Adrenal gland (tissue), 12 donors: ENCODE results near the gene XCL1. TPM values are rescaled to one million over a fixed set of nuclear protein-coding genes. Genes with fewer than 3 reads are reported as not detected.

Experiments
- DNase-seq, 7 donors: peaks; one replicate each; pipeline ENCODE4 v3.0.0-alpha.2; 2019 to 2020
- H3K27ac ChIP-seq, 5 donors: fragments of 200-600 bp; sonication (generic) in 4 of 5; 1 replicate in 3 of 5; 2 replicates in 2 of 5; pipeline versions ENCODE4 v1.5.1 to v1.8.0; 2016 to 2020; ENCODE audit warnings: mild to moderate bottlenecking in 1 of 5
- H3K27me3 ChIP-seq: fragments of 200-600 bp; 2 replicates; pipeline ENCODE4 v1.8.0; 2021
- H3K36me3 ChIP-seq, 2 donors: fragments of 200-600 bp; replicated peaks in 1 of 2; 1 replicate in 1 of 2; 2 replicates in 1 of 2; pipeline versions ENCODE4 v1.5.1 to v1.8.0; 2018 to 2022
- H3K4me1 ChIP-seq, 2 donors: fragments of 200-600 bp; replicated peaks in 1 of 2; 1 replicate in 1 of 2; 2 replicates in 1 of 2; pipeline versions ENCODE4 v1.5.1 to v1.8.0; 2018 to 2021
- H3K4me3 ChIP-seq, 4 donors: fragments of 200-600 bp; sonication (generic) in 3 of 4; one replicate each; pipeline ENCODE4 v1.5.1; 2016 to 2018
- H3K9me3 ChIP-seq, 3 donors: fragments of 200-600 bp; sonication (generic) in 1 of 3; replicated peaks in 1 of 3; 1 replicate in 2 of 3; 2 replicates in 1 of 3; pipeline versions ENCODE4 v1.5.1 to v1.8.0; 2016 to 2021
- CTCF ChIP-seq, 6 experiments: fragments of 450-650 bp in 4 of 6; fragments of 200-600 bp in 2 of 6; sonication (generic) in 1 of 6; IDR thresholded peaks; 1 replicate in 5 of 6; 2 replicates in 1 of 6; pipeline versions ENCODE4 v1.5.1 to v1.8.0; 2016 to 2021; ENCODE audit warnings: antibody characterized with exemption in 6 of 6, mild to moderate bottlenecking in 2 of 6, moderate library complexity in 1 of 6
- POLR2A ChIP-seq, 2 donors: fragments of 450-650 bp; IDR thresholded peaks; one replicate each; pipeline ENCODE4 v1.6.1; 2017; ENCODE audit warnings: antibody characterized with exemption in 2 of 2, mild to moderate bottlenecking in 2 of 2, moderate library complexity in 1 of 2
- WGBS, 4 donors: extraction: QIAGEN DNeasy Blood & Tissue Kit in 2 of 4; methylation state at CpG; one replicate each; pipeline versions ENCODE4 v1.1.5 to v1.1.7; 2013 to 2017; 5-methylcytosine and 5-hydroxymethylcytosine counted together
- intact Hi-C, 2 donors: fragments of 100-400 bp; cut with DNase I; formaldehyde crosslinking; loops; one replicate each; pipeline versions ENCODE4 v1.14.1 to v1.15.0; 2022 to 2023
- polyA plus RNA-seq, 3 donors: library from polyadenylated mRNA; stranded (reverse); fragments of 200-250 nt in 2 of 3; fragments of 350-450 nt in 1 of 3; fragmentation: Illumina TruSeq in 1 of 3; extraction: RNeasy Lipid Tissue Mini Kit (QIAGEN cat#74804) in 1 of 3; gene quantifications; one replicate each; pipeline ENCODE4 v1.2.3, GENCODE V29; 2013 to 2014
- total RNA-seq, 9 donors: library from RNA; depleted of rRNA in 4 of 9; stranded (reverse); fragments of >200 nt in 4 of 9; fragments of 120-200 nt in 1 of 9; fragmentation: NEBNext Ultra II Directional in 1 of 9; extraction: Animal tissue kit (Norgen Biotek cat#: 25700) in 1 of 9; gene quantifications; one replicate each; pipeline versions ENCODE4 v1.1.0 to v1.2.4, GENCODE V29; 2013 to 2023
- donor health status: healthy with polysubstance abuse.
- donor health status: Bipolar disorder and iron deficiency.
- donor health status: DM: yes; HTN: yes; CAD: no.
- donor health status: DM: no; HTN: no; CAD: no.
- donor health status: DM: no; HTN: no; CAD: no.
- donor health status: DM: yes; HTN: yes; CAD: no.

XCL1 gene
- total and polyA plus RNA-seq, 12 donors, result 0.11 to 0.43 (median 0.24) TPM; not detected in 7

GRCh38 chr1:168609741-168610510 lies 33.5 kb downstream of the XCL1 start:
- WGBS, 4 donors, result 66 to 77% (median 72%) methylated on average over 10 of the region's 10 CpGs
- no peaks in the 10 kb centered on the region for H3K36me3 ChIP-seq
- no peaks in the 10 kb centered on the region for H3K9me3 ChIP-seq
- intact Hi-C loops, result loop anchor here (10.0 kb wide), 2 partner anchors 495 to 735 kb away; partner anchors contain the start of gene ATP1B1 (in 1 of the 2)
- H3K27me3 ChIP-seq, result no peaks in the 10 kb centered on the region
- no peak for DNase-seq
- no peak for TF ChIP-seq POLR2A (IDR thresholded peaks at IDR 0.05)
- no peak for TF ChIP-seq CTCF (IDR thresholded peaks at IDR 0.05)
- H3K4me1 ChIP-seq, result peaks cover 0 to 17% of the 10 kb centered on the region in 2 donors
- H3K4me3 ChIP-seq, result no peak overlapping the region
- H3K27ac ChIP-seq, result peak overlapping the region in 1 of 5 donors; percentile 29

- Histone ChIP-seq H3K4me3 (no peak overlapping the region), H3K4me1 (peaks cover 0 to 17% of the 10 kb centered on the region in 2 donors), H3K9me3 (no peaks in the 10 kb centered on the region), H3K27me3 (no peaks in the 10 kb centered on the region), H3K36me3 (no peaks in the 10 kb centered on the region), H3K27ac (peak overlapping the region in 1 of 5 donors; percentile 5)
- TF ChIP-seq POLR2A (IDR thresholded peaks at IDR 0.05) (no peak), CTCF (IDR thresholded peaks at IDR 0.05) (no peak)
- intact Hi-C loops, result loop anchor here in 1 of 2 donors (10.0 kb wide), 1 partner anchor 492 kb away; the partner anchor contains the start of gene ATP1B1
- DNase-seq, result no peak
- WGBS, 4 donors, result 74 to 83% (median 80%) methylated on average over 1 of the region's 1 CpG
These were observed 36.6 kb downstream of the XCL1 start for GRCh38 chr1:168613038-168613451.

- Histone ChIP-seq H3K9me3 (no peaks in the 10 kb centered on the region), H3K27ac (no peak overlapping the region), H3K27me3 (no peaks in the 10 kb centered on the region), H3K4me3 (no peak overlapping the region), H3K4me1 (peaks cover 0 to 17% of the 10 kb centered on the region in 2 donors), H3K36me3 (no peaks in the 10 kb centered on the region)
- intact Hi-C loops, result loop anchor here in 1 of 2 donors (10.0 kb wide), 1 partner anchor 491 kb away; the partner anchor contains the start of gene ATP1B1
- WGBS, 4 donors, result 24 to 36% (median 26%) methylated on average over 8 of the region's 8 CpGs
- peak in 3 of 7 donors; percentile 17 to 66 (median 25) for DNase-seq
- no peak for TF ChIP-seq CTCF (IDR thresholded peaks at IDR 0.05)
- TF ChIP-seq POLR2A (IDR thresholded peaks at IDR 0.05), result no peak
These were observed 37.4 kb downstream of the XCL1 start for GRCh38 chr1:168613691-168614231.

DNA sequence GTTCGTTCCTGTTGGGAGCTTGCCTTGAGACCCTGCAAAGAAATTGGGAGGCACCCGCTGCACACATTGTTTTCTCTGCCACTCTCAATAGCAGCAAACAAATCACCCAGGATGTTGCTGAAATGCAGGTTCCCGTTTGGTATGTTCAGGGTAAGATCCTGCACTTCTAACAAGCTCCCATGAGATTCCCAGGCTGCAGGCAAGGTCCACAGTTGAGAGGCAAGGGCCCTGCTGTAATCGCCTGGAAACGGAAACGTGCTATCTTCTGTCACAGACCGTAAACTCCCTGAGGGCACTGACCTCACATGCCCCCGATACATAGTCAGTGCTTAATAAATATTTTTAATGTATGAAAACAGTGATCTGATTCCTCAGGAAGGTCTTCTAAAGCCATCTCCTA lies 37.8 kb downstream of the XCL1 start:
- peak in 1 of 7 donors; percentile 63 for DNase-seq
- 51 to 71% (median 65%) methylated on average over 6 to 8 of the region's 8 CpGs for WGBS, 4 donors
- no peak overlapping the region for H3K4me3 ChIP-seq
- no peak for TF ChIP-seq CTCF (IDR thresholded peaks at IDR 0.05)
- no peak for TF ChIP-seq POLR2A (IDR thresholded peaks at IDR 0.05)
- no peak overlapping the region for H3K27ac ChIP-seq
- intact Hi-C loops, result loop anchor here in 1 of 2 donors (10.0 kb wide), 1 partner anchor 491 kb away; the partner anchor contains the start of gene ATP1B1
- peaks cover 0 to 14% of the 10 kb centered on the region in 2 donors for H3K4me1 ChIP-seq
- no peaks in the 10 kb centered on the region for H3K9me3 ChIP-seq
- no peaks in the 10 kb centered on the region for H3K27me3 ChIP-seq
- no peaks in the 10 kb centered on the region for H3K36me3 ChIP-seq
